Measurements from ENCODE around the gene CRTC1.

Gene CRTC1

DNA sequence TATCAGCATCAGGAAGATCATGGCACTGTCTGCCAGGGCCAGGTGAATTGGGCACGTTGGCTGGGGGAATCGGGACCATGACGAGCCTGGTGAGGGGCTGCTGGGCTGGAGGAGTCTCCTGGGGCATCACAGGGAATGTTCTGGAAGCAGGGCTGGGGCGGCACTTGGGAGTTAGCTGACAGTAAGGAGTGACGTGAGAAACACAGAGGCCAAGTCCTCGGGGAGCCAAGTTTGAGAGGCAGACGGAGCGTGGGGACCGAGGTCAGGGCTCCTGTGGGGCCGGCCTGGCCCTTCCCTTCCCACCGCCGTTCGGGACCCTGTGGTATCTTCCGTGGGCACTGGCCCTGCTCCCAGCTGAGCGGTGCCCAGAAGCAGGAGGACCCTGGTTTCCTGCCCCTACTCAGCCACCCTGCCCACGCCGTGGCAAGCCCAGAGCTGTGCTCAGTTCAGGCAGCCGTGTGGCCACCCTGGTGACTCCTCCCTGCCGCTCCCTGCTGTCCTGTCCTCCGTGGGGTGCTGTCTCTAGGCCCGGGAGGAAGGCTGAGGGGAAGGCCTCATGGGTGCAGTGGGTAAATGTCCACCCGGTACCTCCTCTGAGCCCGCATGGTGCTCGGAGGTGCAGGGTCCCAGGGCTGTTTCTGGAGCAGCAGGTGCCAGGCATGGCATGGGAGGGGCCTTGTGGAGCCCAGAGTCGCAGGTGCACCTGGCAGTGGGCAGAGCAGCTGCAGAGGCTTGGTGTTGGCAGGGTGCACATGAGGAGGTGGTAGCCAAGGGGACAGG, 25.2 kb downstream of the CRTC1 start:
- Histone ChIP-seq H4K20me1 (ENCODE audit: control insufficient read depth, insufficient read depth, low read depth, low read length) (no peaks in the 10 kb centered on the region), H3K9me3 (ENCODE audit: control insufficient read depth, insufficient read depth, low read length) (no peaks in the 10 kb centered on the region), H3K36me3 (ENCODE audit: control insufficient read depth, low read length) (no peaks in the 10 kb centered on the region), H3K27ac (ENCODE audit: low read depth, low read length) (no peak overlapping the region), H3K4me3 (ENCODE audit: low read length) (no peak overlapping the region), H3K4me1 (ENCODE audit: control insufficient read depth, low read length) (no peaks in the 10 kb centered on the region), H3K4me2 (ENCODE audit: low read length) (no peak overlapping the region), H3K79me2 (ENCODE audit: control insufficient read depth, low read length) (peaks cover 8% of the 10 kb centered on the region; the same call in 1 of the 2 replicates), H3F3A (ENCODE audit: control insufficient read depth, insufficient read depth) (no peaks in the 10 kb centered on the region), H3K27me3 (ENCODE audit: control insufficient read depth, low read length) (no peaks in the 10 kb centered on the region), H3K9me2 (replicated peaks; ENCODE audit: control insufficient read depth, low read length) (no peaks in the 10 kb centered on the region)
- TF ChIP-seq, protein P1, sequence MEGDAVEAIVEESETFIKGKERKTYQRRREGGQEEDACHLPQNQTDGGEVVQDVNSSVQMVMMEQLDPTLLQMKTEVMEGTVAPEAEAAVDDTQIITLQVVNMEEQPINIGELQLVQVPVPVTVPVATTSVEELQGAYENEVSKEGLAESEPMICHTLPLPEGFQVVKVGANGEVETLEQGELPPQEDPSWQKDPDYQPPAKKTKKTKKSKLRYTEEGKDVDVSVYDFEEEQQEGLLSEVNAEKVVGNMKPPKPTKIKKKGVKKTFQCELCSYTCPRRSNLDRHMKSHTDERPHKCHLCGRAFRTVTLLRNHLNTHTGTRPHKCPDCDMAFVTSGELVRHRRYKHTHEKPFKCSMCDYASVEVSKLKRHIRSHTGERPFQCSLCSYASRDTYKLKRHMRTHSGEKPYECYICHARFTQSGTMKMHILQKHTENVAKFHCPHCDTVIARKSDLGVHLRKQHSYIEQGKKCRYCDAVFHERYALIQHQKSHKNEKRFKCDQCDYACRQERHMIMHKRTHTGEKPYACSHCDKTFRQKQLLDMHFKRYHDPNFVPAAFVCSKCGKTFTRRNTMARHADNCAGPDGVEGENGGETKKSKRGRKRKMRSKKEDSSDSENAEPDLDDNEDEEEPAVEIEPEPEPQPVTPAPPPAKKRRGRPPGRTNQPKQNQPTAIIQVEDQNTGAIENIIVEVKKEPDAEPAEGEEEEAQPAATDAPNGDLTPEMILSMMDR (IDR thresholded peaks at IDR 0.05; ENCODE audit: low read depth, low read length, poor library complexity, severe bottlenecking), result no peak
- no peak for TF ChIP-seq EZH2phosphoT487 (IDR thresholded peaks at IDR 0.05; ENCODE audit: borderline replicate concordance, low read length)

DNA sequence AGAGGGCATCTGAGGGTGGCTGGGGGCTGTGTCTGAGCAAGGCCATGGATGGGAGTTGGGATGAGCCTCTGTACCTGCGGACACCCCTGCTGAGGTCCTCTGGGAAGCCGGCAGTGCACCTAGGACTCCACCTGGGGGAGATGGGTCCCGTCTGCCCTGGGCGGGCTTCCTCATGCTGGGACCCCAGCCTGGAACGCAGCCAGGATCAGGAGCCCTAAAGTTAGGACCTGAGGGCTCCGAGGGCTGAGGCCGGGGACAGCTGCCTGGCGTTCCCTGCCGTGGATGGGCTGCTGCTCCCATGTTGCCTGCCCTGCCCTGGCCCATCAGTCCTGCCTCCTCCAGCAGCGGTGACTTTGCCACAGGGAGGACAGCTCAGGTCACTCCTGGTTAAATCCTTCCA, 26.1 kb downstream of the CRTC1 start:
- Histone ChIP-seq H3K79me2 (ENCODE audit: control insufficient read depth, low read length) (peaks cover 8% of the 10 kb centered on the region; the same call in 1 of the 2 replicates), H3K9me3 (ENCODE audit: control insufficient read depth, insufficient read depth, low read length) (no peaks in the 10 kb centered on the region), H3K4me1 (ENCODE audit: control insufficient read depth, low read length) (no peaks in the 10 kb centered on the region), H3K9me2 (replicated peaks; ENCODE audit: control insufficient read depth, low read length) (no peaks in the 10 kb centered on the region), H3K36me3 (ENCODE audit: control insufficient read depth, low read length) (no peaks in the 10 kb centered on the region), H3F3A (ENCODE audit: control insufficient read depth, insufficient read depth) (no peaks in the 10 kb centered on the region), H3K27me3 (ENCODE audit: control insufficient read depth, low read length) (no peaks in the 10 kb centered on the region), H3K27ac (ENCODE audit: low read depth, low read length) (no peak overlapping the region), H3K4me3 (ENCODE audit: low read length) (no peak overlapping the region), H4K20me1 (ENCODE audit: control insufficient read depth, insufficient read depth, low read depth, low read length) (no peaks in the 10 kb centered on the region), H3K4me2 (ENCODE audit: low read length) (no peak overlapping the region)
- TF ChIP-seq, protein P1 (IDR thresholded peaks at IDR 0.05; ENCODE audit: low read depth, low read length, poor library complexity, severe bottlenecking), result no peak
- no peak for TF ChIP-seq EZH2phosphoT487 (IDR thresholded peaks at IDR 0.05; ENCODE audit: borderline replicate concordance, low read length)

DNA sequence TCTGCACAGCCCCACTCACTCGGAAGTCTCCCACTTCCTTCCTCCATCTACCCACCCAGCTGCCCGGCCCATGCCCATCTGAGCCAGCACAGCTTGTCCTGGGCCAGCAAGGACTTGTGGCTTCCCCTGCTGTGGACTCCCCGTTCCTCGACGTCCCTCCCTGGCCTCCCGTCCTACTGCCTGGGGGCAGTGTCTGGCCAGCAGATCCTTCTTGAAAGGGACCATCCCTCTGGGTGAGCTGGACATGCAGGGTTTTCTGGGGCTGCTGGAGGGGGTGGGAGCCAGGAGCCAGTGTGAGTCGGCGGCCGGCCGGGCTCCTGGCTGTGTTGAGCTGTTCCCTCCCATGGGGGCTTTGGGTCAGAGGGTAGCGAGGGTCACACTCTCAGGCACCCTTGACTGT, 26.7 kb downstream of the CRTC1 start:
- Histone ChIP-seq H3K36me3 (ENCODE audit: control insufficient read depth, low read length) (no peaks in the 10 kb centered on the region), H3K4me1 (ENCODE audit: control insufficient read depth, low read length) (no peaks in the 10 kb centered on the region), H3K27me3 (ENCODE audit: control insufficient read depth, low read length) (no peaks in the 10 kb centered on the region), H3K27ac (ENCODE audit: low read depth, low read length) (no peak overlapping the region), H3F3A (ENCODE audit: control insufficient read depth, insufficient read depth) (no peaks in the 10 kb centered on the region), H4K20me1 (ENCODE audit: control insufficient read depth, insufficient read depth, low read depth, low read length) (no peaks in the 10 kb centered on the region), H3K9me3 (ENCODE audit: control insufficient read depth, insufficient read depth, low read length) (no peaks in the 10 kb centered on the region), H3K9me2 (replicated peaks; ENCODE audit: control insufficient read depth, low read length) (no peaks in the 10 kb centered on the region), H3K79me2 (ENCODE audit: control insufficient read depth, low read length) (peaks cover 8% of the 10 kb centered on the region; the same call in 1 of the 2 replicates), H3K4me2 (ENCODE audit: low read length) (no peak overlapping the region), H3K4me3 (ENCODE audit: low read length) (no peak overlapping the region)
- no peak for TF ChIP-seq EZH2phosphoT487 (IDR thresholded peaks at IDR 0.05; ENCODE audit: borderline replicate concordance, low read length)
- TF ChIP-seq, protein P1 (IDR thresholded peaks at IDR 0.05; ENCODE audit: low read depth, low read length, poor library complexity, severe bottlenecking), result no peak

Data from DOHH2 (cell line).